ENCODE data around the gene LEMD3. TPM values are rescaled to one million over a fixed set of nuclear protein-coding genes. Genes with fewer than 3 reads are reported as not detected.

LEMD3 gene
- total RNA-seq, 1 experiment from 2014 or later, result 28.4 TPM

DNA sequence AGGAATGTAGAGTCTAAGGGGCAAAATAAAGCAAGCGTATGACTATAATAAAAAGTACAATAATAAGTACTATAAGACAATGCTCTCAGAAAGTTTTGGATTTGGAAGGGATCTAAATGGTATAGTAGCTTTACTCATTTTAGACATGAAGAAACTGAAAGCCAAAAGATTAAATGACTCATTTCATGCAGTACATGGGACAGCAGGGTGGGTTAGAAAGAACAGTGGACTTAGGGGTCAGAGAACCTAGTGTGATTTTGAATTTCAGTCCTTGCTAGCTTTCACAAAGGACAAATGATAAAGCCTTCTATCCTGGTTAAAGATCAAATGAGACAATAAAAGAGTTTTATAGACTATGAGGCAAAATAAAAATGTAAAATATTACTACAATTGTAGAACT lies 6.8 kb upstream of the LEMD3 start:
- Histone ChIP-seq H3K4me1 (ENCODE audit: insufficient read depth, low read length, poor library complexity, severe bottlenecking) (no peaks in the 10 kb centered on the region), H3K27me3 (replicated peaks; ENCODE audit: insufficient read depth, low read depth, low read length, poor library complexity) (no peaks in the 10 kb centered on the region), H3K36me3 (ENCODE audit: insufficient read depth, low read length, poor library complexity, severe bottlenecking) (no peaks in the 10 kb centered on the region), H3K27ac (ENCODE audit: low read depth, low read length, poor library complexity, severe bottlenecking) (no peak overlapping the region), H3K4me3 (ENCODE audit: low read depth, low read length, poor library complexity, severe bottlenecking) (no peak overlapping the region), H3K9me3 (ENCODE audit: low read depth, low read length, poor library complexity, severe bottlenecking) (no peaks in the 10 kb centered on the region)
- no peak for DNase-seq (ENCODE audit: low spot score)
- intact Hi-C loops (cut with micrococcal nuclease; ENCODE audit: unreplicated experiment), result no loop called here
- BruUV-seq (replicated peaks), result no TSS peak
- TF ChIP-seq, protein P1, sequence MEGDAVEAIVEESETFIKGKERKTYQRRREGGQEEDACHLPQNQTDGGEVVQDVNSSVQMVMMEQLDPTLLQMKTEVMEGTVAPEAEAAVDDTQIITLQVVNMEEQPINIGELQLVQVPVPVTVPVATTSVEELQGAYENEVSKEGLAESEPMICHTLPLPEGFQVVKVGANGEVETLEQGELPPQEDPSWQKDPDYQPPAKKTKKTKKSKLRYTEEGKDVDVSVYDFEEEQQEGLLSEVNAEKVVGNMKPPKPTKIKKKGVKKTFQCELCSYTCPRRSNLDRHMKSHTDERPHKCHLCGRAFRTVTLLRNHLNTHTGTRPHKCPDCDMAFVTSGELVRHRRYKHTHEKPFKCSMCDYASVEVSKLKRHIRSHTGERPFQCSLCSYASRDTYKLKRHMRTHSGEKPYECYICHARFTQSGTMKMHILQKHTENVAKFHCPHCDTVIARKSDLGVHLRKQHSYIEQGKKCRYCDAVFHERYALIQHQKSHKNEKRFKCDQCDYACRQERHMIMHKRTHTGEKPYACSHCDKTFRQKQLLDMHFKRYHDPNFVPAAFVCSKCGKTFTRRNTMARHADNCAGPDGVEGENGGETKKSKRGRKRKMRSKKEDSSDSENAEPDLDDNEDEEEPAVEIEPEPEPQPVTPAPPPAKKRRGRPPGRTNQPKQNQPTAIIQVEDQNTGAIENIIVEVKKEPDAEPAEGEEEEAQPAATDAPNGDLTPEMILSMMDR (conservative IDR thresholded peaks at IDR 0.05; ENCODE audit: low read depth, low read length), result no peak
- no peak for TF ChIP-seq EZH2 (IDR thresholded peaks at IDR 0.05; ENCODE audit: borderline replicate concordance, low read depth, low read length, poor library complexity, severe bottlenecking)
- ChIA-PET CTCF (no interaction called here), POLR2A (ENCODE audit: low non-redundant PET) (no interaction called here)

DNA sequence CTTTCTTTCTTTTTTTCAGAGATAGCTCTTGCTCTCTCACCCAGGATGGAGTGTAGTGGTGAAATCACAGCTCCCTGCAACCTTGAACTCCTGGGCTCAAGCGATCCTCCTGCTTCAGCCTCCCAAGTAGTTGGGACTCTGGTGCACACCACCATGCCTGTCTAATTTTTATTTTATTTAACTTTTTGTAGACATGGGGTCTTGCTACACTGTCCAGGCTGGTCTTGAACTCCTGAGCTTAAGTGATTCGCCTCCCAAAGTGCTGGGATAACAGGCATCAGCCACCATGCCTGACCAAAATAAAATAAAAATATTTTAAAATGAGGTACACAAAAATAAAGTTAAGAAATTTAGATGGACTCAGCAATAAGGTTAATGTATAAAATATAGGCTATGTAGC lies 5.1 kb upstream of the LEMD3 start:
- BruUV-seq (replicated peaks), result no TSS peak
- intact Hi-C loops (cut with micrococcal nuclease; ENCODE audit: unreplicated experiment), result no loop called here
- Histone ChIP-seq H3K4me1 (ENCODE audit: insufficient read depth, low read length, poor library complexity, severe bottlenecking) (peaks cover 9% of the 10 kb centered on the region), H3K4me3 (ENCODE audit: low read depth, low read length, poor library complexity, severe bottlenecking) (no peak overlapping the region), H3K36me3 (ENCODE audit: insufficient read depth, low read length, poor library complexity, severe bottlenecking) (no peaks in the 10 kb centered on the region), H3K9me3 (ENCODE audit: low read depth, low read length, poor library complexity, severe bottlenecking) (no peaks in the 10 kb centered on the region), H3K27ac (ENCODE audit: low read depth, low read length, poor library complexity, severe bottlenecking) (no peak overlapping the region), H3K27me3 (replicated peaks; ENCODE audit: insufficient read depth, low read depth, low read length, poor library complexity) (no peaks in the 10 kb centered on the region)
- no peak for DNase-seq (ENCODE audit: low spot score)
- CTCF ChIA-PET, result no interaction called here
- no peak for TF ChIP-seq EZH2 (IDR thresholded peaks at IDR 0.05; ENCODE audit: borderline replicate concordance, low read depth, low read length, poor library complexity, severe bottlenecking)
- TF ChIP-seq, protein P1 (conservative IDR thresholded peaks at IDR 0.05; ENCODE audit: low read depth, low read length), result no peak
- POLR2A ChIA-PET (ENCODE audit: low non-redundant PET), result no interaction called here

- no peaks in the 10 kb centered on the region for H3K9me3 ChIP-seq (ENCODE audit: low read depth, low read length, poor library complexity, severe bottlenecking)
- BruUV-seq (replicated peaks), result no TSS peak
- no peak overlapping the region for H3K4me3 ChIP-seq (ENCODE audit: low read depth, low read length, poor library complexity, severe bottlenecking)
Observed at GRCh38 chr12:65164774-65165173, 4.6 kb upstream of the LEMD3 start.

More at GRCh38 chr12:65164774-65165173, 4.6 kb upstream of the LEMD3 start:
- intact Hi-C loops (cut with micrococcal nuclease; ENCODE audit: unreplicated experiment), result no loop called here
- ChIA-PET CTCF (no interaction called here), POLR2A (ENCODE audit: low non-redundant PET) (no interaction called here)
- H3K27ac ChIP-seq (ENCODE audit: low read depth, low read length, poor library complexity, severe bottlenecking), result no peak overlapping the region
- H3K4me1 ChIP-seq (ENCODE audit: insufficient read depth, low read length, poor library complexity, severe bottlenecking), result peaks cover 9% of the 10 kb centered on the region
- no peaks in the 10 kb centered on the region for H3K36me3 ChIP-seq (ENCODE audit: insufficient read depth, low read length, poor library complexity, severe bottlenecking)
- DNase-seq (ENCODE audit: low spot score), result no peak
- TF ChIP-seq, protein P1 (conservative IDR thresholded peaks at IDR 0.05; ENCODE audit: low read depth, low read length), result no peak
- TF ChIP-seq EZH2 (IDR thresholded peaks at IDR 0.05; ENCODE audit: borderline replicate concordance, low read depth, low read length, poor library complexity, severe bottlenecking), result no peak
- no peaks in the 10 kb centered on the region for H3K27me3 ChIP-seq (replicated peaks; ENCODE audit: insufficient read depth, low read depth, low read length, poor library complexity)

Measured in A673 (cell line).